HUES48 (cell line): ENCODE results near the gene VASP.

Source experiments
- H3K27ac ChIP-seq: one replicate; pipeline ENCODE4 v1.7.0; 2013; ENCODE audit warnings: low read depth, low read length, inconsistent platforms
- H3K27me3 ChIP-seq: 2 replicates; pipeline ENCODE4 v1.6.1; 2013; ENCODE audit warnings: mild to moderate bottlenecking, low read length; ENCODE audit not compliant: control insufficient read depth, insufficient read depth
- H3K36me3 ChIP-seq: 2 replicates; pipeline ENCODE4 v1.6.1; 2013; ENCODE audit warnings: low read length; ENCODE audit not compliant: control insufficient read depth, insufficient read depth
- H3K4me1 ChIP-seq: 2 replicates; pipeline ENCODE4 v1.6.1; 2013; ENCODE audit warnings: mild to moderate bottlenecking, low read length; ENCODE audit not compliant: control insufficient read depth, insufficient read depth
- H3K4me3 ChIP-seq: 2 replicates; pipeline ENCODE4 v1.5.1; 2013; ENCODE audit warnings: mild to moderate bottlenecking, low read depth, low read length
- H3K9ac ChIP-seq: 2 replicates; pipeline ENCODE4 v1.6.1; 2013; ENCODE audit warnings: mild to moderate bottlenecking, low read depth, low read length, moderate library complexity
- H3K9me3 ChIP-seq: 2 replicates; pipeline ENCODE4 v1.6.1; 2013; ENCODE audit warnings: low read length; ENCODE audit not compliant: control insufficient read depth, insufficient read depth

Gene VASP

GRCh38 chr19:45499196-45500180 lies 7.8 kb upstream of the VASP start:
- peaks cover 8% of the 10 kb centered on the region; the same call in 1 of the 2 replicates for H3K27me3 ChIP-seq
- no peak overlapping the region for H3K9ac ChIP-seq
- H3K9me3 ChIP-seq: no peaks in the 10 kb centered on the region
- no peaks in the 10 kb centered on the region for H3K36me3 ChIP-seq
- peaks cover 20% of the 10 kb centered on the region for H3K4me1 ChIP-seq
- H3K4me3 ChIP-seq: peak overlapping the region; percentile 50
- H3K27ac ChIP-seq: peak overlapping the region; percentile 28

- Histone ChIP-seq H3K27ac (peak overlapping the region; percentile 82), H3K27me3 (peaks cover 8% of the 10 kb centered on the region; the same call in 1 of the 2 replicates), H3K9ac (no peak overlapping the region), H3K36me3 (no peaks in the 10 kb centered on the region), H3K9me3 (no peaks in the 10 kb centered on the region), H3K4me3 (no peak overlapping the region), H3K4me1 (peaks cover 22% of the 10 kb centered on the region)
Measured at GRCh38 chr19:45500918-45501729, 6.2 kb upstream of the VASP start.

GRCh38 chr19:45501730-45502014 lies 5.6 kb upstream of the VASP start:
- no peak overlapping the region for H3K4me3 ChIP-seq
- peaks cover 8% of the 10 kb centered on the region; the same call in 1 of the 2 replicates for H3K27me3 ChIP-seq
- H3K9me3 ChIP-seq: no peaks in the 10 kb centered on the region
- H3K36me3 ChIP-seq: no peaks in the 10 kb centered on the region
- peaks cover 24% of the 10 kb centered on the region for H3K4me1 ChIP-seq
- peak overlapping the region; percentile 82 for H3K27ac ChIP-seq
- H3K9ac ChIP-seq: no peak overlapping the region

- Histone ChIP-seq H3K9ac (no peak overlapping the region), H3K27ac (peak overlapping the region; percentile 82)
Measured at GRCh38 chr19:45502111-45502510, 5.2 kb upstream of the VASP start.

GRCh38 chr19:45503909-45504308 lies 3.4 kb upstream of the VASP start:
- Histone ChIP-seq H3K9ac (no peak overlapping the region), H3K27me3 (peaks cover 3% of the 10 kb centered on the region; the same call in 1 of the 2 replicates), H3K4me1 (peaks cover 15% of the 10 kb centered on the region), H3K9me3 (no peaks in the 10 kb centered on the region), H3K36me3 (no peaks in the 10 kb centered on the region), H3K27ac (no peak overlapping the region), H3K4me3 (no peak overlapping the region)

More at GRCh38 chr19:45502111-45502510, 5.2 kb upstream of the VASP start:
- no peaks in the 10 kb centered on the region for H3K9me3 ChIP-seq
- no peak overlapping the region for H3K4me3 ChIP-seq
- peaks cover 8% of the 10 kb centered on the region; the same call in 1 of the 2 replicates for H3K27me3 ChIP-seq
- H3K4me1 ChIP-seq: peaks cover 24% of the 10 kb centered on the region
- H3K36me3 ChIP-seq: no peaks in the 10 kb centered on the region

- H3K9ac ChIP-seq: no peak overlapping the region
- no peak overlapping the region for H3K4me3 ChIP-seq
- no peaks in the 10 kb centered on the region for H3K27me3 ChIP-seq
- H3K9me3 ChIP-seq: no peaks in the 10 kb centered on the region
- H3K27ac ChIP-seq: no peak overlapping the region
- H3K4me1 ChIP-seq: peaks cover 22% of the 10 kb centered on the region
- peaks cover 1% of the 10 kb centered on the region; the same call in 1 of the 2 replicates for H3K36me3 ChIP-seq
Measured at GRCh38 chr19:45505151-45505995, 1.9 kb upstream of the VASP start.

GRCh38 chr19:45505996-45506245 lies 1.4 kb upstream of the VASP start:
- Histone ChIP-seq H3K9me3 (no peaks in the 10 kb centered on the region), H3K4me1 (peaks cover 21% of the 10 kb centered on the region), H3K4me3 (peak overlapping the region; percentile 100), H3K27ac (peak overlapping the region; percentile 96), H3K36me3 (peaks cover 5% of the 10 kb centered on the region), H3K9ac (no peak overlapping the region), H3K27me3 (no peaks in the 10 kb centered on the region)

GRCh38 chr19:45506246-45506988 lies 862 bp upstream of the VASP start:
- peak overlapping the region; percentile 96 for H3K27ac ChIP-seq
- peaks cover 16% of the 10 kb centered on the region for H3K4me1 ChIP-seq
- H3K4me3 ChIP-seq: peak overlapping the region; percentile 100
- H3K9me3 ChIP-seq: no peaks in the 10 kb centered on the region
- H3K9ac ChIP-seq: peak overlapping the region; percentile 53; the same call in 1 of the 2 replicates
- peaks cover 7% of the 10 kb centered on the region for H3K36me3 ChIP-seq
- H3K27me3 ChIP-seq: no peaks in the 10 kb centered on the region

GRCh38 chr19:45507872-45508416 lies 665 bp downstream of the VASP start:
- Histone ChIP-seq H3K36me3 (peaks cover 10% of the 10 kb centered on the region), H3K4me3 (peak overlapping the region; percentile 100), H3K4me1 (peaks cover 11% of the 10 kb centered on the region), H3K9me3 (no peaks in the 10 kb centered on the region), H3K27ac (peak overlapping the region; percentile 96), H3K9ac (peak overlapping the region; percentile 97), H3K27me3 (no peaks in the 10 kb centered on the region)

- no peaks in the 10 kb centered on the region for H3K9me3 ChIP-seq
- H3K4me3 ChIP-seq: peak overlapping the region; percentile 100
- peaks cover 11% of the 10 kb centered on the region for H3K4me1 ChIP-seq
- H3K9ac ChIP-seq: peak overlapping the region; percentile 97
- H3K27ac ChIP-seq: peak overlapping the region; percentile 96
- H3K36me3 ChIP-seq: peaks cover 11% of the 10 kb centered on the region
- no peaks in the 10 kb centered on the region for H3K27me3 ChIP-seq
Measured at GRCh38 chr19:45508417-45508860, 1.2 kb downstream of the VASP start.
